ENCODE results near the gene CD8B.
A peak's percentile ranks its signal among the peaks of the same experiment; 100 is the strongest.

CD8B gene

GRCh38 chr2:86794861-86795260, 66.8 kb downstream of the CD8B start:
- no peak for DNase-seq

GRCh38 chr2:86793752-86794151, 67.9 kb downstream of the CD8B start:
- no peak for DNase-seq

- no peak for DNase-seq
These were observed 70.1 kb downstream of the CD8B start for GRCh38 chr2:86791573-86791972.

- DNase-seq, result no peak
These were observed 70.8 kb downstream of the CD8B start, which contains the start of gene CD8A for GRCh38 chr2:86790676-86791572. Gene CD8A (minus strand): TSS chr2:86790913. CDS start chr2:86790825, 88 bp downstream.

DNA sequence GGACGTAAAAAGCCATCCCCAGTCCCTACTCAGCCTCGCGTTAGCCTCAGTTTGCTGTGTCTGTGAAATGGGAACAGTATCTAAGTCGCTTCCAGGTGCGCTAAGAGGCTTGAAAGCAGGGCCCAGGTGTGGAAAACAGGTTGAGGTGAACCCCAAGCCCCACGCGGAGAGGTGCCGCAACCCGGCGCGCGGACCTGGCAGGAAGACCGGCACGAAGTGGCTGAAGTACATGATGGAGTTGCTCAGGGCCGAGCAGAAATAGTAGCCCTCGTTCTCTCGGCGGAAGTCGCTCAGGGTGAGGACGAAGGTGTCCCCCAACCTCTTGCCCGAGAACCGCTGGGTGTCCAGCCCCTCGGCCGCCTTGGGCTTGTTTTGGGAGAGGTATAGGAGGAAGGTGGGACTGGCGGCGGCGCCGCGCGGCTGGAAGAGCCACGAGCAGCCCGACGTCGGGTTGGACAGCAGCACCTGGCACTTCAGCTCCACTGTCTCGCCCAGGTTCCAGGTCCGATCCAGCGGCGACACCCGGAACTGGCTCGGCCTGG, 71.5 kb downstream of the CD8B start:
- no peak for DNase-seq

- DNase-seq, result no peak
These were observed 72.0 kb downstream of the CD8B start for GRCh38 chr2:86789687-86790133.

DNA sequence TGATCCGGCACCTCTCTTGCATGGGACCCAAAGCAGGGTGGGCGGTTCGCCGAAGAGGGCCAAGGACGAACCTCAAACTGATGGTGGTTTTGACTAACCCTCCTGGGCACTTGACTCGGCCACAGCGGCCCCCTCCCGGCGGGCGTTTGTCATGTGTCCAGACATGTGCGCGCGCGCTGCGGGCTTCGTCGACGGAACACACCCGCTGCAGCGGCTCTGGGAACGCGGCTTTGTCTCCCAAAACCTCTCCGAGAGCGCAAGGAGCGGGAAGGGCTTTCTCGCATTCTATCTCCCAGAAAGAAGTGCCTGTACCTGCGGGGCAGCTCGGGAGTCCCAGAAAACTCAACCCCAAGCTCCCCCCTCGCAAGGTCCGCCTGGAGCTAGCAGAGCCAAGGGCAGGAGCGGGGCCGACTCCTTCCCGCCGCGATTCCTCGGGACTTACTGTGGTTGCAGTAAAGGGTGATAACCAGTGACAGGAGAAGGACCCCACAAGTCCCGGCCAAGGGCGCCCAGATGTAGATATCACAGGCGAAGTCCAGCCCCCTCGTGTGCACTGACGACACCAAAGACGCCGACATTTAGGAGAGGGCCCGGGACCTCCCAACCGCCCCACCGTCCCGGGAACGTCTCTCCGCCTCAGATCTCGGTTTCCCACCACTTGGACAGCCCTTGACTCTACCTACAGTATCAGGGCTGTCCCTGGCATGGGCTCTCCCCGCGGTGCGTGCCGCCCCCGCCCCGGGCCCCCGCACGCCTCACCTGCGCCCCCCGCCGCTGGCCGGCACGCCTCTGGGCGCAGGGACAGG, 72.6 kb downstream of the CD8B start:
- DNase-seq, result no peak

- DNase-seq, result no peak
These were observed 73.5 kb downstream of the CD8B start for GRCh38 chr2:86788165-86788564.

- DNase-seq, result peak; percentile 15
These were observed 74.0 kb downstream of the CD8B start for GRCh38 chr2:86787736-86788135.

GRCh38 chr2:86786001-86786536, 75.6 kb downstream of the CD8B start:
- no peak for DNase-seq

DNA sequence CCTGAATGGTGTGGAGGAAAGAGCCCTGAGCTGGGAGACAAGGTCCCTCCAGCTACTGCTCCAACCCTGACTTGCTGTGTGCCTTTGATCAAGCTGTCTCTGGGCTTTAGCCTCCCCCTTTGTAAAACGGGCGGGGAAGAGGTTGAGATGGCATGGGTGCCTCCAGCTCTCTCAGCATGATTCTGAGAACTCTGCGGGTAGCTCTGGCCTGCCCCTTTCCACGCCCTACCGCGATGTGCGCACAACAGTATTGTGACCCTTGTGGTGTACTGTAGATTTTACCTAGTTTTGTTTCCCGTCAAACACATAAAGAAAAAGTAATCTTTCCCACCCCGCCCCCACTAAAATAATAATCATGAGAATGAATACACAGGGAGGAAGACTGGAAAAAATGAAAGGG, 76.2 kb downstream of the CD8B start:
- DNase-seq, result no peak

DNA sequence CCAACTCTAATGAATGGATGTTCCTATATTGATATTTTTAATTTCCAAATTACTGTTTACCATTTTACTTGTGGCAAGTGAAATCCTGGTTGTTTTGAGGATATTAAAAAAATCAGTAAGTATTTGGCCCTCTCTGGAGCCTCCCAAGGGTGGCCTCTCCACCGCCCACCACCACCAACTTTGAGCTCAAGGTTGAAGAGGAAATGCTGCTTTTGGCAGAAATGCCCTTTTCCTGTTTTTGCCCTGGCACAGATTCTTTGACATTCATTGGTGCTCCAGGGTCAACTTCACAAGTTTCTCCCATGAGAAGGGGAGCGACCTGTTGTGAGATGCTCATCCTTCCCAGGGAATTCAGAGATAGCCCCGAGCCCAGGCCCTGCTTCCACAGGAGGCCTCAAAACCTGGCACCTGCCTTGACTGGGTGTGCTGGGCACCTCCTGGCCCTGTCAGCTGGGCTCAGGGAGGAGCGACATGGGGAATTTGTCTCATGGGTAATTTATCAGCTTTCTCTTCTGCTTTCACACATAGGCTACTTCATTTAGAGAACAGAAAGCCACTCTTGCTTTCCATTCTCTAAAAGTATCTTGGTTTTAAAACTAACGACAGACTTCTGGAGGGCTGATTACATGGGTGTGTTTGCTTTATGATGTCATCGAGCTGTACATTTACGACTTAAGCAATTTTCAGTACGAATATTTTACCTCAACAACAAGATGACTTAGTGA, 77.9 kb downstream of the CD8B start:
- DNase-seq, result no peak

- no peak for DNase-seq
These were observed 78.9 kb downstream of the CD8B start for GRCh38 chr2:86782748-86783147.

- no peak for DNase-seq
These were observed 80.3 kb downstream of the CD8B start for GRCh38 chr2:86781363-86781762.

GRCh38 chr2:86779971-86780370, 81.7 kb downstream of the CD8B start:
- no peak for DNase-seq

GRCh38 chr2:86778957-86779356, 82.7 kb downstream of the CD8B start:
- no peak for DNase-seq

DNA sequence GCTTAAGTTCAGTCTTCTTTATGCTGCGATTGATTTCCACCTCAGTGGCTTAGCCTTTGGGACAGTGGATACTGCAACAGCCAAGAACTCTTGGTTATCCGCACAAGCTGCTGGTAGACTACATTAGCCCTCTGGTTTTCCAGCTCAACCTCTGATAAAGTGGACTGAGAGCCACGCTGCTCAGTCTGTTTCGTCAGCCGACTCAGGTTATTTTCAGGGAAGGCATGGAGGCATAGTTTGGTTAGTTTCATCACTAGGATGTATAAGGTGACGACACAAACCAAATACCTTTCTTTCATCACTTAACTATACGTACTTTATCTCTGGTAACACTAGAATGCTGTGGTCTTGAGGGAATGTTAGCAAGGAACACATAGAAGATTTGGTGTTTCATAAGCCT, 85.2 kb downstream of the CD8B start:
- no peak for DNase-seq

DNA sequence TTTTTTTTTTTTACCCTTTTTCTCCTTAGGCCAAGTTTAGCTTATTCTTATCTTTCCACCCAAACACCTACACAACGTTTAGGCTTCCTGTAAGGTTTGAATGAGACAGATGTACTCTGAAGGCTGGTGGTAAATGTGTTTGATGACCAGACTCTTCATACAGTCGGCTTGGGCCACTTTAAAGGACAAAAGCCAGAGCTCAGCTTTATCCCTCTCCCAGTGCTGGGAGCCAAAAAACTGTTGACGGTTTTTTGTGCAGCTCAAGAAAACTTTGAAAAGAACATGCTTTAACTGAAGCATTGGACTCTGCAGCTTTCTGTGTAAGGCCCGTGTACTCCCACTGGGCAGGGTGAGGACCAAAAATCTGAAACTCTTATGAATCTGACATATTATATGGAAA, 86.3 kb downstream of the CD8B start:
- DNase-seq, result no peak

- DNase-seq, result no peak
These were observed 86.8 kb downstream of the CD8B start for GRCh38 chr2:86774862-86775261.

DNA sequence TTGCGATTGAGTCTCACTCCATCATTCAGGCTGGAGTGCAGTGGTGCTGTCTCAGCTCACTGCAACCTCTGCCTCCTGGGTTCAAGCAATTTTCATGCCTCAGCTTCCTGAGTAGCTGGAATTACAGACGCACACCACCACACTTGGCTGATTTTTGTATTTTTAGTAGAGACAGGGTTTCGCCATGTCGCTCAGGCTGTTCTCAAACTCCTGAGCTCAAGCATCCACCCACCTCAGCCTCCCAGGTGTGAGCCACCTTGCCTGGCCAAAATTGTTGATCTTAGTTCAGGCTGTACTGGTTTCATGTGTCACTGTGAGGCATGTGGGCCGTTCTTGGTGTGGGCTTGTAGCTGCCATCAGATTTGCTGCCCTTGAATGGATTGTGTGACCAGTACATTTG, 89.1 kb downstream of the CD8B start:
- DNase-seq, result no peak

GRCh38 chr2:86770816-86771301, 90.8 kb downstream of the CD8B start:
- no peak for DNase-seq

DNA sequence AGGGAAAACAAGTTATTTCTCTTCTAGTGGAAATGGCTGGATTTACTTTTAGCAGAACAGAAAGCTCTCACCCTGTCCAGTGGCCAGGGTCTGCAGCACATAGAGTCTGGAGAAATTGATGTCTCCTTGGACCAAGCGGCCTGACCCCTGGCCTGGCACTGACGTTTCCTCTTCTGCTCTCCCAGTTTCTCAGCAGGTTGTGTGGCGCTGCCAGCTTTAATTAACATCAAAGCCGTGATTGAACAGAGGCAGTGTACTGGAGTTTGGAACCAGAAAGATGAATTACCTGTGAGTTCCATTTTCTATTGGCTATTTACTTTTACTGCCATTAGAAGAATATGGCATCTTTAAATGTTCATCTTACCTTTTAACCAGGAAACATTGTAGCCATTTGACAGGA, 91.8 kb downstream of the CD8B start:
- no peak for DNase-seq
